Right lobe of liver (tissue), 6 donors: Measurements from ENCODE around the gene FUT6. TPM values are rescaled to one million over a fixed set of nuclear protein-coding genes. Genes with fewer than 3 reads are reported as not detected.
A peak's percentile ranks its signal among the peaks of the same experiment; 100 is the strongest.

ENCODE experiments used
- ATAC-seq, 4 donors: fragments of 200-7000 bp; cut with Tn5 transposase; one replicate each; pipeline ENCODE4 v1.9.1; 2020; ENCODE audit warnings: mild to moderate bottlenecking in 4 of 4, moderate library complexity in 4 of 4
- DNase-seq, 3 donors: peaks; one replicate each; pipeline ENCODE4 v3.0.0-alpha.2; 2020
- H3K27ac ChIP-seq, 3 donors: fragments of 200-600 bp; one replicate each; pipeline ENCODE4 v1.8.0; 2022
- H3K27me3 ChIP-seq, 2 donors: fragments of 200-600 bp; one replicate each; pipeline ENCODE4 v1.8.0; 2022
- H3K36me3 ChIP-seq, 4 donors: fragments of 200-600 bp; sonication (generic) in 1 of 4; one replicate each; pipeline versions ENCODE4 v1.5.1 to v1.8.0; 2017 to 2022; ENCODE audit warnings: control low read depth in 1 of 4
- H3K4me1 ChIP-seq, 4 donors: fragments of 200-600 bp; sonication (generic) in 1 of 4; one replicate each; pipeline versions ENCODE4 v1.5.1 to v1.8.0; 2017 to 2022; ENCODE audit warnings: control low read depth in 1 of 4
- H3K4me3 ChIP-seq, 3 donors: fragments of 200-600 bp; one replicate each; pipeline ENCODE4 v1.8.0; 2022
- H3K9me3 ChIP-seq, 4 donors: fragments of 200-600 bp; sonication (generic) in 1 of 4; one replicate each; pipeline versions ENCODE4 v1.5.1 to v1.8.0; 2017 to 2022; ENCODE audit warnings: control low read depth in 1 of 4
- POLR2A ChIP-seq: fragments of 450-650 bp; IDR thresholded peaks from one replicate; pipeline ENCODE4 v1.6.1; 2017; ENCODE audit warnings: antibody characterized with exemption, mild to moderate bottlenecking
- WGBS: methylation state at CpG from one replicate; pipeline ENCODE4 v1.1.6; 2018; ENCODE audit warnings: low coverage, low lambda C conversion rate; ENCODE audit not compliant: insufficient coverage; ENCODE audit errors: missing lambda C conversion rate; 5-methylcytosine and 5-hydroxymethylcytosine counted together
- intact Hi-C, 2 donors: fragments of 100-400 bp; cut with DNase I; formaldehyde crosslinking; loops; one replicate each; pipeline versions ENCODE4 v1.11.2 to v1.14.1; 2022
- total RNA-seq, 6 experiments: library from RNA; depleted of rRNA in 2 of 6; stranded (reverse); fragments of >200 nt in 2 of 6; fragmentation: NEBNext Ultra II Directional in 3 of 6; extraction: Animal tissue kit (Norgen Biotek cat#: 25700) in 3 of 6; gene quantifications; one replicate each; pipeline versions ENCODE4 v1.1.0 to v1.2.4, GENCODE V29; 2016 to 2023
- TF ChIP-seq, protein P1 (sequence below), 4 donors: fragments of 200-600 bp in 3 of 4; fragments of 450-650 bp in 1 of 4; IDR thresholded peaks; one replicate each; pipeline versions ENCODE4 v1.5.1 to v1.8.0; 2016 to 2022; ENCODE audit warnings: antibody characterized with exemption in 4 of 4, mild to moderate bottlenecking in 2 of 4
- donor health status: DM: no; HTN: yes; CAD: no.
- donor health status: DM: no; HTN: no; CAD: no.
- donor health status: DM: no; HTN: no; CAD: no.
- donor health status: DM: no; HTN: yes; CAD: no.
- donor health status: DM: no; HTN: yes; CAD: no.

Gene FUT6
- total RNA-seq, 6 experiments from 2014 or later = 2.3 to 28.1 (median 9.7) TPM

DNA sequence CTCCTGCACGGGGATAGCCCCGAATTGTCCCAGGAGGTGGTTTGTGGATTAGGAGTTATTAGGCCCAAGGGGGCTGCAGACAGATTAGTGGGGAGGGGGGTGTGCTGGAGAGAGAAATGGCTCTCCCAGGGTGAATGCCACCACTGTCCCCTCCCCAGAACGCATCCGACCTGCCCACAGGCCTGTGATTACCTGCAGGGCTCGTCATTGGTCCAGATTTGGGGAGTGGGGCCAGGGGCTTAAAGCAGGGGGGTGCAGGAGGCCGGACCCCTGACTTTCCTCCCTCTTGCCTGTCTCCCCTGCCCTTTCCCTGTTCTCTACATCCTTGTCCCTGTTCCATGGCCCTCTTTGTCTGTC, 33.4 kb downstream of the FUT6 start:
- Histone ChIP-seq H3K27ac (no peak overlapping the region), H3K4me1 (peaks cover 0 to 28% (median 7%) of the 10 kb centered on the region in 4 donors), H3K36me3 (no peaks in the 10 kb centered on the region), H3K27me3 (no peaks in the 10 kb centered on the region), H3K9me3 (no peaks in the 10 kb centered on the region), H3K4me3 (peak overlapping the region in 2 of 3 donors; percentile 48 to 49)
- intact Hi-C loops = loop anchor here (5.0 to 10.0 kb wide), 2 partner anchors 86 to 159 kb away; no protein-coding TSS in a partner anchor
- ATAC-seq = no peak
- DNase-seq = no peak
- TF ChIP-seq POLR2A = no peak
- TF ChIP-seq, protein P1, sequence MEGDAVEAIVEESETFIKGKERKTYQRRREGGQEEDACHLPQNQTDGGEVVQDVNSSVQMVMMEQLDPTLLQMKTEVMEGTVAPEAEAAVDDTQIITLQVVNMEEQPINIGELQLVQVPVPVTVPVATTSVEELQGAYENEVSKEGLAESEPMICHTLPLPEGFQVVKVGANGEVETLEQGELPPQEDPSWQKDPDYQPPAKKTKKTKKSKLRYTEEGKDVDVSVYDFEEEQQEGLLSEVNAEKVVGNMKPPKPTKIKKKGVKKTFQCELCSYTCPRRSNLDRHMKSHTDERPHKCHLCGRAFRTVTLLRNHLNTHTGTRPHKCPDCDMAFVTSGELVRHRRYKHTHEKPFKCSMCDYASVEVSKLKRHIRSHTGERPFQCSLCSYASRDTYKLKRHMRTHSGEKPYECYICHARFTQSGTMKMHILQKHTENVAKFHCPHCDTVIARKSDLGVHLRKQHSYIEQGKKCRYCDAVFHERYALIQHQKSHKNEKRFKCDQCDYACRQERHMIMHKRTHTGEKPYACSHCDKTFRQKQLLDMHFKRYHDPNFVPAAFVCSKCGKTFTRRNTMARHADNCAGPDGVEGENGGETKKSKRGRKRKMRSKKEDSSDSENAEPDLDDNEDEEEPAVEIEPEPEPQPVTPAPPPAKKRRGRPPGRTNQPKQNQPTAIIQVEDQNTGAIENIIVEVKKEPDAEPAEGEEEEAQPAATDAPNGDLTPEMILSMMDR (IDR thresholded peaks at IDR 0.05) = no peak
- 22% methylated on average over 3 of the region's 6 CpGs for WGBS

DNA sequence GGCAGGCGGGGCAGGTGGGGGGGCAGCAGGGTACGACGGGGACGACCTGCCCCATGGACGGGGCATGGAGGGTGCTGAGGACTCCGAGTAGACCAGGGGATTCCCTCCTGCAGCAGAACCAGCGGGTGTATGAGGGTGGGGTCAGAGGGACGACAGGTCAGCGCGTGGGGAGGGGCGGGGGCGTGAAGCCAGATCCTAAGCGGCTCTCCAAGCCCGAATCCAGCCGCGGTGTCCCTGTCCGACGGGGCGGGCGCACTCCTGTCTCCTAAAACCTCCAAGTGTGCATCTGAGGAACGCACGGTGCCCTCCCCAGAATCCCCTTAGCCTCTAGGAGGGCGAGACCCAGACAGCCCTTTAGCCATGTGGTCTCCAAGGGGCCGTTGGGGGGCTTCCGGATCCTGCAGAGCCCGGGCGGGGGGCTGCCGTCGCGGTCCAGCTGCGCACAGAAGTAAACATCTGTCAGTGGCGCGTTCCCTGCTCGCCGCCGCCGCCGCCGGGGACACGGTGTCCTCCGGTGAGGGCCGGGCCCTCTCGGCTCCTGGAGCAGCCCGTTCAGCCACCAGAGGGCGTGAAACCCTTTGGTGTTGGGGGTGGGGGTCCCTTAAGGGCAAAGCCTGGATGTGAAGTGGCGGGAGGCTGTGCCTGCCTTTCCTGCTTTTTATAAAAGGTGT, 33.9 kb downstream of the FUT6 start:
- Histone ChIP-seq H3K27me3 (no peaks in the 10 kb centered on the region), H3K4me3 (peak overlapping the region; percentile 35 to 49 (median 48)), H3K27ac (no peak overlapping the region), H3K36me3 (no peaks in the 10 kb centered on the region), H3K9me3 (no peaks in the 10 kb centered on the region), H3K4me1 (peaks cover 0 to 33% (median 9%) of the 10 kb centered on the region in 4 donors)
- TF ChIP-seq POLR2A = no peak
- TF ChIP-seq, protein P1 (IDR thresholded peaks at IDR 0.05) = peak; percentile 82 to 90 (median 85)
- WGBS = 2% methylated on average over 5 of the region's 46 CpGs
- DNase-seq (peak; percentile 80 to 83 (median 82)), ATAC-seq (peak; percentile 46 to 61 (median 56))
- intact Hi-C loops = loop anchor here (5.0 to 10.0 kb wide), 2 partner anchors 87 to 159 kb away; no protein-coding TSS in a partner anchor

DNA sequence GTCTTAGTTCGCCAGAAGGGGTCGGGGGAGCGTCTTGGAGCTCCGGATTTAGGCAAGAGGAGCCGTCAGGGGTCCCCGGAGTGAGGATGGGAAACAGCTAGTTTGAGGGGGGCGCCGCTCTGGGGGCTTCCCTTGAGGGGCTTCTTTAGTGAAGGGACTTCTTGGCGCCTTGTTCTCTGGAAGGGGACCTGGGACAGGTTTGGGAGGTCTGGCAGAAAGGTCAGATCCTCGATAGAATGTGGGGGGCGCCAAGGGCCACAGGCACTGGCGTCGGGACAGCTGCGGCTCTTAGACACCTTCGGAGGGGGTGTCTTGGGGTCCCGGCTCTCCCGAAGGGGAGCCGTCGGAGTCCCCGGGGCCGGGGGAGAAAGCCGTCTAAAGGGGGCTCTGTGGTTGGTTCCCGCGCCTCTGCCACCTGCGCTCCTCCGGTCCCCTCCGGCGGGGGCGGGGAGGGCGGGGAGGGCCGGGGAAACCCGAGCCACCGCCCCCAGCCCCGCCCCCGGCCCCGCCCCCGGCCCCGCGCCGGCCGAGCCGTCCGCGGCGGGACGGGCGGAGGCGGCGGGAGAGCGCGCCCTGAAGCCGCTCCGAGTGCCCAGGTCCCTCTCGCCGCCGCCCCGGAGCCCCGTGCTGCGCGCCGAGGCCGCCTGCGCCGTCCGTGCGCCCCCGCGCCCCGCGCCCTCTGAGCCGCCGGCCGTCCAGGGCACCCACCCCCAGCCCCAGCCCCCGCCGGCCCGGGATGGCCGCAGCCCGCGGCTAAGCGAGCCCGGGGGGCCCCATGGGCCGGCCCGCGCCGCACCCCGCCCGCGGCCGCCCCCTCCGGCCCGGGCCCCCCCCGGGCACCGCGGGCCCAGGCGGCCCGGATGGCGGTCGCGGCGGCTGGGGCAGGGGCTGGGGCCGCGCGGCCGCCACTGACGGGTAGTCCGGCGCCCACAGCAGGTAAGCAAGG, 34.7 kb downstream of the FUT6 start, which contains the start of gene NRTN:
Gene NRTN (plus strand): TSS at position 552 of the 946 bp plus-strand sequence. CDS start 19,099 bp downstream, outside the sequence.
- H3K27me3 ChIP-seq = no peaks in the 10 kb centered on the region
- no peaks in the 10 kb centered on the region for H3K9me3 ChIP-seq
- 0% methylated on average over 1 of the region's 107 CpGs for WGBS
- H3K4me1 ChIP-seq = peaks cover 0 to 41% (median 17%) of the 10 kb centered on the region in 4 donors
- peak in 2 of 3 donors; percentile 66 to 73 for DNase-seq
- H3K27ac ChIP-seq = no peak within 1 kb of the TSS
- ATAC-seq = peak; percentile 30 to 46 (median 34)
- no peak for TF ChIP-seq POLR2A
- TF ChIP-seq, protein P1 (IDR thresholded peaks at IDR 0.05) = no peak
- intact Hi-C loops = loop anchor here (5.0 to 10.0 kb wide), 2 partner anchors 88 to 160 kb away; no protein-coding TSS in a partner anchor
- no peaks in the 10 kb centered on the region for H3K36me3 ChIP-seq
- H3K4me3 ChIP-seq = peak within 1 kb of the TSS; percentile 35 to 49 (median 48)

GRCh38 chr19:5803752-5804515, 35.6 kb downstream of the FUT6 start:
- Histone ChIP-seq H3K4me3 (peak overlapping the region; percentile 24 to 44 (median 32)), H3K27ac (no peak overlapping the region), H3K4me1 (peaks cover 0 to 42% (median 19%) of the 10 kb centered on the region in 4 donors), H3K27me3 (no peaks in the 10 kb centered on the region), H3K36me3 (no peaks in the 10 kb centered on the region), H3K9me3 (no peaks in the 10 kb centered on the region)
- intact Hi-C loops = loop anchor here in 1 of 2 donors (10.0 kb wide), 1 partner anchor 161 kb away; no protein-coding TSS in a partner anchor
- ATAC-seq = peak; percentile 73 to 86 (median 79)
- DNase-seq = peak; percentile 92 to 94 (median 93)
- 0% methylated on average over 15 of the region's 54 CpGs for WGBS
- no peak for TF ChIP-seq POLR2A
- TF ChIP-seq, protein P1 (IDR thresholded peaks at IDR 0.05) = peak; percentile 94 to 98 (median 96)
